Endothelial cell of umbilical vein (primary cell): ENCODE measurements around the gene CTSZ. TPM values are rescaled to one million over a fixed set of nuclear protein-coding genes. Genes with fewer than 3 reads are reported as not detected.

ENCODE experiments used
- BruUV-seq: library from RNA; stranded (reverse); fragments of 400-500 nt; replicated peaks from 2 replicates; lab custom pipeline; 2021; lab: Mats Ljungman, UMichigan
- CTCF ChIA-PET: fragments of 300-600, 350-600 bp; sonication (Branson Sonifier 250); formaldehyde crosslinking; loops from one replicate; lab custom pipeline; 2021; ENCODE audit warnings: antibody characterized with exemption, inconsistent platforms; lab: Charles Lee
- POLR2A ChIA-PET: fragments of 300-600, 350-600 bp; sonication (Branson Sonifier 250); formaldehyde crosslinking; loops from one replicate; lab custom pipeline; 2021; ENCODE audit warnings: antibody characterized with exemption, inconsistent platforms; lab: Charles Lee
- DNase-seq: peaks from one replicate; pipeline ENCODE4 v3.0.0-alpha.2; 2011; ENCODE audit warnings: low read depth, low spot score
- FAIRE-seq: peaks from 2 replicates; lab custom pipeline; 2011; peaks lifted over from hg19 to GRCh38; lab: Jason Lieb, UNC
- H2AFZ ChIP-seq: 2 replicates; pipeline ENCODE4 v1.6.0; 2012; ENCODE audit warnings: low read depth, low read length, control low read depth, inconsistent platforms
- H3K27ac ChIP-seq: 2 replicates; pipeline ENCODE4 v1.5.1; 2011; ENCODE audit warnings: low read depth, mild to moderate bottlenecking, control low read depth, low read length, moderate library complexity; ENCODE audit not compliant: insufficient read depth
- H3K27me3 ChIP-seq, 2 experiments: 2 replicates each; pipeline versions ENCODE4 v1.6.0 to v1.6.1; 2011; ENCODE audit warnings: low read length in 2 of 2, mixed read lengths in 1 of 2; ENCODE audit not compliant: control insufficient read depth in 2 of 2, insufficient read depth in 2 of 2
- H3K36me3 ChIP-seq, 2 experiments: 2 replicates in 1 of 2; 3 replicates in 1 of 2; pipeline ENCODE4 v1.5.1; 2011; ENCODE audit warnings: low read length in 2 of 2, mild to moderate bottlenecking in 1 of 2, moderate library complexity in 1 of 2; ENCODE audit not compliant: control insufficient read depth in 2 of 2, insufficient read depth in 2 of 2; ENCODE audit errors: extremely low read depth in 1 of 2
- H3K4me1 ChIP-seq: 3 replicates; pipeline ENCODE4 v1.5.1; 2011; ENCODE audit warnings: mild to moderate bottlenecking, low read length; ENCODE audit not compliant: control insufficient read depth, insufficient read depth; ENCODE audit errors: extremely low read depth
- H3K4me2 ChIP-seq: 2 replicates; pipeline ENCODE4 v1.6.1; 2011; ENCODE audit warnings: low read length, control low read depth, mixed read lengths; ENCODE audit not compliant: insufficient read depth
- H3K4me3 ChIP-seq, 3 experiments: fragments of 200-600 bp in 1 of 3; sonication (generic), shearing (Covaris generic) in 1 of 3; replicated peaks in 1 of 3; 2 replicates each; pipeline ENCODE4 v1.5.1; 2011 to 2016; ENCODE audit warnings: control low read depth in 3 of 3, low read length in 3 of 3, mild to moderate bottlenecking in 2 of 3, inconsistent platforms in 1 of 3, low read depth in 1 of 3, moderate library complexity in 1 of 3; ENCODE audit not compliant: insufficient read depth in 1 of 3
- H3K79me2 ChIP-seq: 2 replicates; pipeline ENCODE4 v1.6.0; 2012; ENCODE audit warnings: low read length, inconsistent platforms; ENCODE audit not compliant: control insufficient read depth, insufficient read depth
- H3K9ac ChIP-seq: replicated peaks from 2 replicates; pipeline ENCODE3; 2011; ENCODE audit warnings: low read length, control low read depth; ENCODE audit not compliant: insufficient read depth; ENCODE audit errors: extremely low read depth
- H3K9me1 ChIP-seq: replicated peaks from 3 replicates; pipeline ENCODE4 v1.6.0; 2011; ENCODE audit warnings: mild to moderate bottlenecking, low read length; ENCODE audit not compliant: control insufficient read depth, insufficient read depth; ENCODE audit errors: extremely low read depth
- H3K9me3 ChIP-seq: replicated peaks from 2 replicates; pipeline ENCODE4 v1.5.1; 2012; ENCODE audit warnings: low read length, inconsistent platforms; ENCODE audit not compliant: control insufficient read depth, insufficient read depth
- H4K20me1 ChIP-seq: replicated peaks from 2 replicates; pipeline ENCODE3; 2011; ENCODE audit warnings: mild to moderate bottlenecking, low read length; ENCODE audit not compliant: control insufficient read depth, insufficient read depth; ENCODE audit errors: extremely low read depth
- EZH2 ChIP-seq: IDR thresholded peaks from 2 replicates; pipeline ENCODE4 v1.6.1; 2012; ENCODE audit warnings: borderline replicate concordance, low read depth, mild to moderate bottlenecking, moderate library complexity, low read length, inconsistent platforms; ENCODE audit not compliant: severe bottlenecking
- FOS ChIP-seq: IDR thresholded peaks from 2 replicates; pipeline ENCODE4 v1.6.1; 2011; ENCODE audit warnings: mild to moderate bottlenecking, low read length, moderate library complexity, borderline replicate concordance; ENCODE audit not compliant: insufficient read depth
- GATA2 ChIP-seq: IDR thresholded peaks from 2 replicates; pipeline ENCODE4 v1.7.0; 2011; ENCODE audit warnings: low read depth, mild to moderate bottlenecking, moderate library complexity, mixed read lengths, low read length; ENCODE audit not compliant: insufficient read length, insufficient read depth
- JUN ChIP-seq: IDR thresholded peaks from 2 replicates; pipeline ENCODE4 v1.6.1; 2011; ENCODE audit warnings: borderline replicate concordance, low read depth; ENCODE audit not compliant: insufficient read length, insufficient read depth
- MYC ChIP-seq: IDR thresholded peaks from one replicate; pipeline ENCODE4 v1.6.1; 2011; ENCODE audit warnings: mild to moderate bottlenecking, low read depth, low read length
- POLR2A ChIP-seq: IDR thresholded peaks from 2 replicates; pipeline ENCODE4 v1.6.1; 2012; ENCODE audit warnings: low read depth, mild to moderate bottlenecking, control low read depth, low read length
- POLR2AphosphoS5 ChIP-seq: IDR thresholded peaks from 2 replicates; pipeline ENCODE4 v1.6.1; 2012; ENCODE audit warnings: low read depth, mild to moderate bottlenecking, control low read depth, low read length, moderate library complexity; ENCODE audit not compliant: insufficient read depth
- dilution Hi-C: fragments of 300-500 bp; cut with MboI; formaldehyde crosslinking; loops from one replicate; pipeline ENCODE4 v1.15.0; 2019; ENCODE audit warnings: low sequenced_read_pairs; ENCODE audit not compliant: extremely low pct_ligation_motif_present
- intact Hi-C: fragments of 100-400 bp; cut with micrococcal nuclease; formaldehyde crosslinking; loops from one replicate; pipeline ENCODE4 v1.10.0; 2022
- polyA plus RNA-seq, 4 experiments: library from polyadenylated mRNA; depleted of rRNA in 3 of 4; stranded (reverse) in 3 of 4; unstranded in 1 of 4; fragments of >200 nt; gene quantifications; 2 replicates each; pipeline versions ENCODE4 v1.2.1 to v1.2.3, GENCODE V29; 2011 to 2012; ENCODE audit warnings: missing spikeins in 1 of 4
- total RNA-seq: library from RNA; stranded (reverse); gene quantifications from 2 replicates; pipeline ENCODE4 v1.2.3, GENCODE V29; 2021
- TF ChIP-seq, protein P1 (sequence below), 2 donors: IDR thresholded peaks; 1 replicate in 1 of 2; 2 replicates in 1 of 2; pipeline ENCODE4 v1.5.1; 2011; ENCODE audit warnings: low read length in 2 of 2, mild to moderate bottlenecking in 2 of 2, moderate library complexity in 2 of 2, control low read depth in 1 of 2, inconsistent platforms in 1 of 2, low read depth in 1 of 2; ENCODE audit not compliant: insufficient read depth in 1 of 2; ENCODE audit errors: extremely low read depth in 1 of 2
- TF ChIP-seq, protein P2 (sequence below): IDR thresholded peaks from 2 replicates; pipeline ENCODE4 v1.6.1; 2011; ENCODE audit not compliant: insufficient read depth, insufficient read length

CTSZ gene
- total and polyA plus RNA-seq, 2 donors (not counting 3 experiments of a cell fraction or from before 2014, with no cell fraction given), result 304 to 387 TPM

DNA sequence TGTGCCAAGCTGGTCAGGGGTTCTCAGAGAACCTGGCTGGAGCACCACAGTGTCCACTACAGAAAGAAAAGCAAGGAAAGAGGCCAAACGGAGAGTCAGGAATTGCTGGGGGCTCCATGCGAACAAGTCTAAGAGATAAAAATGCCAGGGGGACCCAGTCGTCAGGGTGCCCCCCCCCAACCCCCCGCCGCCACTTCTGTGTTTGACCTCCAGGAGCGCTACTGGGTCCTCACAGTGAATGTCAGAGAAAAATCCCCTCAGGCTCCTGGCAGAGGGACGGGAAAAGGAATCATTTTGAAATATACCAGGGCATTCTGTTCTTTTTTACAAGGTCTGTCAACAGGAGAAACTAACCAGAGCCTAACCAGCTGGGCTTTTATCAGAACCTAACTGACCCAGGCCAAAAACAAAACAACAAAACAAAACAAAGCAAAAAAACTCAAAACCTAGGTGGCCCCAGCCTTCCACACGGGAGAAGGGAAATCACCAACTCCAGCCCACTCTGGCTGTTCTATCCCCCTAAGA is 43.9 kb downstream of the CTSZ start:
- Histone ChIP-seq H3K27me3 (peaks cover 0 to 2% of the 10 kb centered on the region in 2 experiments), H3K27ac (no peak overlapping the region), H3K9ac (no peak overlapping the region), H3K36me3 (no peaks in the 10 kb centered on the region), H3K4me1 (no peaks in the 10 kb centered on the region), H3K9me1 (no peaks in the 10 kb centered on the region), H3K4me2 (no peak overlapping the region), H3K9me3 (no peaks in the 10 kb centered on the region), H3K79me2 (no peaks in the 10 kb centered on the region), H3K4me3 (no peak overlapping the region), H2AFZ (no peak overlapping the region), H4K20me1 (no peaks in the 10 kb centered on the region)
- FAIRE-seq (no peak), DNase-seq (no peak)
- BruUV-seq, result no TSS peak
- ChIA-PET POLR2A (no interaction called here), CTCF (no interaction called here)
- dilution Hi-C loops, result no loop called here
- TF ChIP-seq POLR2A (no peak), MYC (no peak), FOS (no peak), EZH2 (no peak), JUN (no peak), GATA2 (no peak), POLR2AphosphoS5 (no peak)
- TF ChIP-seq, protein P1, sequence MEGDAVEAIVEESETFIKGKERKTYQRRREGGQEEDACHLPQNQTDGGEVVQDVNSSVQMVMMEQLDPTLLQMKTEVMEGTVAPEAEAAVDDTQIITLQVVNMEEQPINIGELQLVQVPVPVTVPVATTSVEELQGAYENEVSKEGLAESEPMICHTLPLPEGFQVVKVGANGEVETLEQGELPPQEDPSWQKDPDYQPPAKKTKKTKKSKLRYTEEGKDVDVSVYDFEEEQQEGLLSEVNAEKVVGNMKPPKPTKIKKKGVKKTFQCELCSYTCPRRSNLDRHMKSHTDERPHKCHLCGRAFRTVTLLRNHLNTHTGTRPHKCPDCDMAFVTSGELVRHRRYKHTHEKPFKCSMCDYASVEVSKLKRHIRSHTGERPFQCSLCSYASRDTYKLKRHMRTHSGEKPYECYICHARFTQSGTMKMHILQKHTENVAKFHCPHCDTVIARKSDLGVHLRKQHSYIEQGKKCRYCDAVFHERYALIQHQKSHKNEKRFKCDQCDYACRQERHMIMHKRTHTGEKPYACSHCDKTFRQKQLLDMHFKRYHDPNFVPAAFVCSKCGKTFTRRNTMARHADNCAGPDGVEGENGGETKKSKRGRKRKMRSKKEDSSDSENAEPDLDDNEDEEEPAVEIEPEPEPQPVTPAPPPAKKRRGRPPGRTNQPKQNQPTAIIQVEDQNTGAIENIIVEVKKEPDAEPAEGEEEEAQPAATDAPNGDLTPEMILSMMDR (IDR thresholded peaks at IDR 0.05; ENCODE audit: extremely low read depth in 1 of 2, insufficient read depth in 1 of 2, low read depth in 1 of 2, low read length in 2 of 2), result no peak
- TF ChIP-seq, protein P2, sequence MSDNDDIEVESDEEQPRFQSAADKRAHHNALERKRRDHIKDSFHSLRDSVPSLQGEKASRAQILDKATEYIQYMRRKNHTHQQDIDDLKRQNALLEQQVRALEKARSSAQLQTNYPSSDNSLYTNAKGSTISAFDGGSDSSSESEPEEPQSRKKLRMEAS, result no peak
- intact Hi-C loops, result no loop called here
